WERI-Rb-1 (cell line): Measurements from ENCODE around the gene UBE2F.

ENCODE experiments used
- DNase-seq: peaks from one replicate; pipeline ENCODE4 v3.0.0-alpha.2; 2020
- H3K27ac ChIP-seq: fragments of 250-450 bp; sonication (Bioruptor Pico); 2 replicates; pipeline ENCODE4 v1.5.1; 2020; ENCODE audit warnings: mild to moderate bottlenecking, moderate library complexity
- H3K27me3 ChIP-seq: fragments of 250-450 bp; sonication (Bioruptor Pico); 2 replicates; pipeline ENCODE4 v1.5.1; 2021; ENCODE audit warnings: mild to moderate bottlenecking, low read depth, moderate library complexity; ENCODE audit not compliant: insufficient read depth, severe bottlenecking
- H3K36me3 ChIP-seq: fragments of 250-450 bp; sonication (Bioruptor Pico); 2 replicates; pipeline ENCODE4 v1.5.1; 2020; ENCODE audit warnings: mild to moderate bottlenecking, moderate library complexity
- H3K4me3 ChIP-seq: 2 replicates; pipeline ENCODE4 v1.5.1; 2011; ENCODE audit warnings: low read depth, mild to moderate bottlenecking, control low read depth, low read length
- H3K9me3 ChIP-seq: fragments of 250-450 bp; sonication (Bioruptor Pico); 2 replicates; pipeline ENCODE4 v1.5.1; 2021; ENCODE audit warnings: mild to moderate bottlenecking, moderate library complexity; ENCODE audit not compliant: severe bottlenecking
- CTCF ChIP-seq: IDR thresholded peaks from 2 replicates; pipeline ENCODE4 v1.5.1; 2011; ENCODE audit warnings: low read depth, mild to moderate bottlenecking, control low read depth, inconsistent platforms, low read length

UBE2F gene

GRCh38 chr2:238091436-238092060, 124.7 kb downstream of the UBE2F start:
- Histone ChIP-seq H3K9me3 (no peaks in the 10 kb centered on the region), H3K36me3 (no peaks in the 10 kb centered on the region; the same call in 1 of the 2 replicates), H3K27me3 (no peaks in the 10 kb centered on the region), H3K4me3 (no peak overlapping the region), H3K27ac (no peak overlapping the region)
- TF ChIP-seq CTCF: no peak
- DNase-seq: no peak
